GM12875 (cell line): Measurements from ENCODE around the gene ATG101.

Experiments
- H3K4me3 ChIP-seq: one replicate; pipeline ENCODE4 v1.5.1; 2011; ENCODE audit warnings: low read depth, low read length, control low read depth
- CTCF ChIP-seq: IDR thresholded peaks from 2 replicates; pipeline ENCODE4 v1.5.1; 2011; ENCODE audit warnings: low read depth, mild to moderate bottlenecking, control low read depth, inconsistent platforms, low read length, moderate library complexity, borderline replicate concordance; ENCODE audit not compliant: insufficient read depth

The ATG101 gene

DNA sequence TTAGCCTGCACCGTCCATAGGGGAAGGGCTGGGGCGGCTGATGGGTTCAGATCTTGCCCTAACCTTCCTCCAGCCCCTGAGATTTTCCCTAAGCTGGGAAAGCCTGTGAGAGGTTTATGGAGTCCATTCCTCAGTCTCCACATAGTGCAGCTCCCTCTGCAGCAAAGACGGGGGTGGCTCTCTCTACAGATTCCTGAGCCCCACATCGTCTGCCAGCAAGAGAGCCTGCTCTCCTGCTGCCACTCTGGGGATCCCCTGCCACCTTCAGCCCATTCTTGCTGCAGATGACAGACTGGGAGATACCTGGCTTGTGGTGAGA, 12.8 kb downstream of the ATG101 start:
- no peak for TF ChIP-seq CTCF
- no peak overlapping the region for H3K4me3 ChIP-seq

GRCh38 chr12:52082988-52083637, 13.3 kb downstream of the ATG101 start:
- peak; percentile 97 for TF ChIP-seq CTCF
- H3K4me3 ChIP-seq, result no peak overlapping the region

DNA sequence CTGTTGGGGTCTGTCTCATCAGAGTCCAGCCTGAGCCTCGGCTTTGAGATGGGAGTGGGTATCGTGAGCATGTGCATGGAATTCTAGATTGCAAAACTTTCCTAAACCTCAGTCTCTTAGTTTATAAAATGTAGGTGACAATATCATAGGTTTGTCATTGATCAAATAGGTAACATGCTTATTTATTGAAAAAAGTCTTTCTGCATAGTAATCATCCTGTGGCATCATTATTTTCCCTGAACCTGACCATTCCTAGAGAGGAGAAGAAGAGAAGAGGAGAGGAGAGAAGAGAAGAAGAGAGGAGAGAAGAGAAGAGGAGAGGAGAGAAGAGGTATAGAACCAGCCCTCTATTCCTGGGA, 13.8 kb downstream of the ATG101 start:
- TF ChIP-seq CTCF, result no peak
- H3K4me3 ChIP-seq, result no peak overlapping the region

GRCh38 chr12:52084491-52085231, 14.9 kb downstream of the ATG101 start:
- no peak overlapping the region for H3K4me3 ChIP-seq
- TF ChIP-seq CTCF, result no peak

- no peak for TF ChIP-seq CTCF
- H3K4me3 ChIP-seq, result no peak overlapping the region
Observed at GRCh38 chr12:52085682-52086180, 16.0 kb downstream of the ATG101 start.

DNA sequence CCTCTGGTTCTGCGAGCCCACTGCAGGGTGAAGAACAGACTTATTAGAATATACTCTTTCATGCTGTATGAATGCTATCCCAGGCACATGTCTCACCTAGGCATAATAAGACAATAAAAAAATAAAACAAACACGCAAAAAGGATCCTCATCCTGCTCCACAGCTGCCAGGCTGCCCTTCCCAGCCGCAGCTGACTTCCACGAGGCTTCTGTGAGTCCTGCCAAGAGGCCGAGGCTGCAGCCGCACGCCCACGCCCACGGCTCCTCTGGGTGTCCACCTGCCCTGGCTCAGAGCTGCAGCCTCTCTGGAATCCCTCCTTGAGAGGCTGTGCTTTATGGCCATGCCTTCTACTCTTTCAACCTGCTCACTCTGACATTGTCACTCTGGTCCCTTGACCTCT, 16.6 kb downstream of the ATG101 start:
- no peak for TF ChIP-seq CTCF
- H3K4me3 ChIP-seq, result no peak overlapping the region
